22Rv1 (cell line): Measurements from ENCODE around the gene CPA5.

Experiments
- ZFX ChIP-seq: fragments of 450-650 bp; IDR thresholded peaks from 2 replicates; pipeline ENCODE4 v1.6.1; 2017; ENCODE audit warnings: antibody characterized with exemption, borderline replicate concordance
- TF ChIP-seq, protein P1 (sequence below): fragments of 450-650 bp; IDR thresholded peaks from 2 replicates; pipeline ENCODE4 v1.5.1; 2017; ENCODE audit warnings: mild to moderate bottlenecking

DNA sequence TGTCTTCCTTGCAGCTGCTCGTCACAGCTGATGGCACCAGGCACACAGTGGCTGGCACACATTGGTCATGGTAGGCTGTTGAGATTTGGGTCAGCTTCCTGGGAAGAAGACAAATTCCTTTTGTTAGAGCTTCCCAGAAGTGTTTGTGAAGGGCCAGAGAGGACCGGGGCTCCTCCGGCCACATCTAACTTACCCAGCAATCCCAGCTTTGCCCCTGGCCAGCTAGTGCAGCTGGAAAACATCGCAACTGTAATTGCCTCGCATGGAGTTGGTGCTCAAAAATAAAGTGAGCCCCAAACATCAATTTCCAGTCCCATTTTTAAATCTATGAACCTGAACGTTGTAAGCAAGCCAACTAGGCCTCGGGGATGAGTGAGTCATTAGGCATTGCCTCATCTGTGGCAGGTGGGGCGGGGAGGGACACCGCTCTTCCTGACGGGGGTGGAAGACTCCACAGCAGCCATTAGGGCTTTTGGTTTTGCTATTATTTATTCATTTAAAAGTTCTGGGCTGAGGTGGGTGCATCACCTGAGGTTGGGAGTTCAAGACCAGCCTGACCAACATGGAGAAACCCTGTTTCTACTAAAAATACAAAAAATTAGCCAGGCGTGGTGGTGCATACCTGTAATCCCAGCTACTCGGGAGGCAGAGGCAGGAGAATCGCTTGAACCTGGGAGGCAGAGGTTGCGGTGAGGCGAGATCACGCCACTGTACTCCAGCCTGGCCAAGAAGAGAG is 12.4 kb downstream of the CPA5 start:
- TF ChIP-seq, protein P1, sequence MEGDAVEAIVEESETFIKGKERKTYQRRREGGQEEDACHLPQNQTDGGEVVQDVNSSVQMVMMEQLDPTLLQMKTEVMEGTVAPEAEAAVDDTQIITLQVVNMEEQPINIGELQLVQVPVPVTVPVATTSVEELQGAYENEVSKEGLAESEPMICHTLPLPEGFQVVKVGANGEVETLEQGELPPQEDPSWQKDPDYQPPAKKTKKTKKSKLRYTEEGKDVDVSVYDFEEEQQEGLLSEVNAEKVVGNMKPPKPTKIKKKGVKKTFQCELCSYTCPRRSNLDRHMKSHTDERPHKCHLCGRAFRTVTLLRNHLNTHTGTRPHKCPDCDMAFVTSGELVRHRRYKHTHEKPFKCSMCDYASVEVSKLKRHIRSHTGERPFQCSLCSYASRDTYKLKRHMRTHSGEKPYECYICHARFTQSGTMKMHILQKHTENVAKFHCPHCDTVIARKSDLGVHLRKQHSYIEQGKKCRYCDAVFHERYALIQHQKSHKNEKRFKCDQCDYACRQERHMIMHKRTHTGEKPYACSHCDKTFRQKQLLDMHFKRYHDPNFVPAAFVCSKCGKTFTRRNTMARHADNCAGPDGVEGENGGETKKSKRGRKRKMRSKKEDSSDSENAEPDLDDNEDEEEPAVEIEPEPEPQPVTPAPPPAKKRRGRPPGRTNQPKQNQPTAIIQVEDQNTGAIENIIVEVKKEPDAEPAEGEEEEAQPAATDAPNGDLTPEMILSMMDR, result no peak
- TF ChIP-seq ZFX, result no peak
